Measurements from ENCODE around the gene CELF1. TPM values are rescaled to one million over a fixed set of nuclear protein-coding genes. Genes with fewer than 3 reads are reported as not detected.

CELF1 gene
- total RNA-seq, 1 donor from 2014 or later, result 76.3 TPM

DNA sequence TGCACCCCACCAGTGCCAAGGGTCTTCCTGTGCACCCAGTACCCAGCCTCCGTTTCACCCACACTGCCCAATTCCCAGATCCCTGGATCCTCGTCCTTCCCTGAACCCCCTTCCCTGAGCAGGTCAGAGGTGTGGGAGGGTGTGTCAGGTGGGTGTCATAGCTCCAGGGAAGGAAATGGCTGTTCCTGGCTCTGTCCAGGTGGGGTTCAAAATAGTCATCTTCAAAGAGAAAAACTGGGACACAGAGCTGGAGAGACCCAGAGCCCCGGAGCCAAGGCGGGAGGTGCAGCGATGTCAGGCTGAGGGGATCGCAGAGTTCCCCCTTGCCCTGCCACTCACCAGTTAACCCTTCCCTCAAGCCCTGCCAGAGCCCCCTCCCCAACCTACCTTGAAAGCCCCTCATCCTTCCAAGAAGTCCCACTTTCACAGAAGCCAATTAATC lies 40.6 kb upstream of the CELF1 start:
- H3K4me3 ChIP-seq (ENCODE audit: low read depth, low read length), result no peak overlapping the region
- peaks cover 55% of the 10 kb centered on the region for H3K27me3 ChIP-seq (ENCODE audit: control insufficient read depth, insufficient read depth, low read length)
- no peaks in the 10 kb centered on the region for H3K36me3 ChIP-seq (ENCODE audit: control insufficient read depth, insufficient read depth, low read length)
- TF ChIP-seq, protein P1, sequence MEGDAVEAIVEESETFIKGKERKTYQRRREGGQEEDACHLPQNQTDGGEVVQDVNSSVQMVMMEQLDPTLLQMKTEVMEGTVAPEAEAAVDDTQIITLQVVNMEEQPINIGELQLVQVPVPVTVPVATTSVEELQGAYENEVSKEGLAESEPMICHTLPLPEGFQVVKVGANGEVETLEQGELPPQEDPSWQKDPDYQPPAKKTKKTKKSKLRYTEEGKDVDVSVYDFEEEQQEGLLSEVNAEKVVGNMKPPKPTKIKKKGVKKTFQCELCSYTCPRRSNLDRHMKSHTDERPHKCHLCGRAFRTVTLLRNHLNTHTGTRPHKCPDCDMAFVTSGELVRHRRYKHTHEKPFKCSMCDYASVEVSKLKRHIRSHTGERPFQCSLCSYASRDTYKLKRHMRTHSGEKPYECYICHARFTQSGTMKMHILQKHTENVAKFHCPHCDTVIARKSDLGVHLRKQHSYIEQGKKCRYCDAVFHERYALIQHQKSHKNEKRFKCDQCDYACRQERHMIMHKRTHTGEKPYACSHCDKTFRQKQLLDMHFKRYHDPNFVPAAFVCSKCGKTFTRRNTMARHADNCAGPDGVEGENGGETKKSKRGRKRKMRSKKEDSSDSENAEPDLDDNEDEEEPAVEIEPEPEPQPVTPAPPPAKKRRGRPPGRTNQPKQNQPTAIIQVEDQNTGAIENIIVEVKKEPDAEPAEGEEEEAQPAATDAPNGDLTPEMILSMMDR (IDR thresholded peaks at IDR 0.05; ENCODE audit: insufficient read depth, low read length, poor library complexity, severe bottlenecking), result no peak
- DNase-seq (ENCODE audit: low read depth), result no peak

DNA sequence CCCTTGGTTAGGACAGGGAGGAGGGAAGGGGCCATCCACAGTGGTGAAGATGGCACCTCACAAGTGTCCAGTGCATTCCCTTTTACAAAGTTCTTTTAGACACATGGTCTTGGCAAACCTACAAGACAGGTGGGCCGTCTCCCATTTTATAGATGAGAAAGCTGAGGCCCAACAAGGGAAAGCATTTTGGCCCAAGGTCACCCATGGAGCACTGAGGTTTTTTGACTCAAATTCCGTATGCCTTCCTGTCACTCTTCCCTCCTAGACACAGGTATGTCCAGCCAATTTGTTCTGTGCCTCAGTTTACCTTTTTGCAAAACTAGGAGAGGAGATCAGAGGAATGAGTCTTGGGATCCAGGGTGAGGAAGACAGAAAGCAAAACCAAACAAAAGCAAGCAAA lies 40.0 kb upstream of the CELF1 start:
- no peak overlapping the region for H3K4me3 ChIP-seq (ENCODE audit: low read depth, low read length)
- TF ChIP-seq, protein P1 (IDR thresholded peaks at IDR 0.05; ENCODE audit: insufficient read depth, low read length, poor library complexity, severe bottlenecking), result no peak
- H3K27me3 ChIP-seq (ENCODE audit: control insufficient read depth, insufficient read depth, low read length), result peaks cover 55% of the 10 kb centered on the region
- DNase-seq (ENCODE audit: low read depth), result no peak
- H3K36me3 ChIP-seq (ENCODE audit: control insufficient read depth, insufficient read depth, low read length), result no peaks in the 10 kb centered on the region

DNA sequence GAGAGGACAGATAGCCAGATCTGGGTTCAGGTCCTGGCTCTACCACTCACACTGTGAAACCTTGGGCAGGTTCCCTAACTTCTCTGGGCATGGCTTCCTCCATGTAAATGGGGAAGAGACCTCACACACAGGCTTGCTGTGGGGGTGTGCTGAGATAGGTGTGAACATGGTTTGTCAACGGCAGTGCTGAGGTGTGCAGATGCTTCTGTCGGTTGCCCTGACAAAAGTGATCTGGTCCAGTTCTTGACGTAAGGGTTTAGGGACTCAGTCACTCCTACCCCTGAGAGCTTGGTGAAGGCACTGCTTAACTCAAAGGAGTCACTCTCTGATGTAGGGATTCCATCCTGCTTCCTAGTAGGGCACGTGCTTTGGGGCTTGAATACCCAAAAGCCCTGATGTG lies 39.3 kb upstream of the CELF1 start:
- Histone ChIP-seq H3K36me3 (ENCODE audit: control insufficient read depth, insufficient read depth, low read length) (no peaks in the 10 kb centered on the region), H3K4me3 (ENCODE audit: low read depth, low read length) (no peak overlapping the region), H3K27me3 (ENCODE audit: control insufficient read depth, insufficient read depth, low read length) (peaks cover 55% of the 10 kb centered on the region)
- DNase-seq (ENCODE audit: low read depth), result no peak
- TF ChIP-seq, protein P1 (IDR thresholded peaks at IDR 0.05; ENCODE audit: insufficient read depth, low read length, poor library complexity, severe bottlenecking), result no peak

GRCh38 chr11:47591764-47592163 lies 38.8 kb upstream of the CELF1 start:
- Histone ChIP-seq H3K4me3 (ENCODE audit: low read depth, low read length) (no peak overlapping the region), H3K27me3 (ENCODE audit: control insufficient read depth, insufficient read depth, low read length) (peaks cover 55% of the 10 kb centered on the region), H3K36me3 (ENCODE audit: control insufficient read depth, insufficient read depth, low read length) (no peaks in the 10 kb centered on the region)
- TF ChIP-seq, protein P1 (IDR thresholded peaks at IDR 0.05; ENCODE audit: insufficient read depth, low read length, poor library complexity, severe bottlenecking), result no peak
- no peak for DNase-seq (ENCODE audit: low read depth)

DNA sequence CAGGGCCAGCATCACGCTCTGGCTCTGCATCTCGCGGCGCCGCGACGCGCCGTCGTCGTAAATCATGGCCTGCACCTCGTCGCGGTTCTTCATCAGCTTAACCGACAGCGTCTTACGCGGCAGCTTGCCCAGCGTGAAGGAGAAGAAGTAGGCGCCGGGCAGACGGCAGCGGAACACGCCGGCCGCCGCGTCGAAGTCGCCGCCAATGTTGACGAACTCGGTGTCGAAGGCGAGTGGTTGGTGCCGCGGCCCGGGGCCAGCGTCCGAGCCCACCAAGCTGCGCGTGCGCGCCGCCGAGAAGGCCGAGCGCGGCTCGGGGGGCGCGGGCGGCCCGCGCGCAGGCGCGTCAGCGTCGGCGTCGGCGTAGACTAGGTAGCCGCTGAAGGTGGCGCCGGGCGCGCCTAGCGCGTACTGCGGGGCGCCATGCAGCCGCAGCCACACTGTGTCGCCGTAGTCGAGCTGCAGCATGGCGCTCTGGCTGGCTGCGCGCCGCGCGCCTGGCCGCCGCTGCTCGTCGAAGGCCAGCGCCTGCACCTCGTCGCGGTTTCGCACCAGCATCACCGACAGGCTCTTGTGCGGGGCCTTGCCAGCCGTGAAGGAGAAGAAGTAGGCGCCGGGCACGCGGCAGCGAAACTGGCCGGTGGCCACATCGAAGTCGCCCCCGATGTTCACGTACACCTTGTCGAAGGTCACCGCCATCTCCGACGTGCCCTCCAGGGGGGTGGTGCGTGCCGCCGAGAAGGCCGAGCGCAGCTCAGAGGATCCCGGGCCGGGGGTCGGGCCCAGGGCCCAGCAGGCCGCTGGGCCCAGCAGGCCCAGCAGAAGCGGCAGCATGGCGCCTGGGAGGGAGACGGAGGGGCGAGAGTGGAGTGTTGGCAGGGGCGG lies 37.3 kb upstream of the CELF1 start:
- no peaks in the 10 kb centered on the region for H3K36me3 ChIP-seq (ENCODE audit: control insufficient read depth, insufficient read depth, low read length)
- TF ChIP-seq, protein P1 (IDR thresholded peaks at IDR 0.05; ENCODE audit: insufficient read depth, low read length, poor library complexity, severe bottlenecking), result no peak
- DNase-seq (ENCODE audit: low read depth), result no peak
- H3K27me3 ChIP-seq (ENCODE audit: control insufficient read depth, insufficient read depth, low read length), result peaks cover 52% of the 10 kb centered on the region
- H3K4me3 ChIP-seq (ENCODE audit: low read depth, low read length), result peak overlapping the region; percentile 28

Measured in kidney epithelial cell (primary cell).